Measurements from ENCODE around the gene KIAA1755.

GRCh38 chr20:38167851-38168760, 92.4 kb downstream of the KIAA1755 start:
- TF ChIP-seq EZH2 (IDR thresholded peaks at IDR 0.05; ENCODE audit: borderline replicate concordance, insufficient read depth, low read length, poor library complexity, severe bottlenecking) (no peak), CTCF (IDR thresholded peaks at IDR 0.05; ENCODE audit: poor library complexity, severe bottlenecking) (no peak), POLR2AphosphoS5 (IDR thresholded peaks at IDR 0.05) (no peak), REST (IDR thresholded peaks at IDR 0.05; ENCODE audit: borderline replicate concordance) (no peak), SMC3 (conservative IDR thresholded peaks at IDR 0.05; ENCODE audit: poor library complexity) (no peak)

All from neural cell (in vitro differentiated cells).